C4-2B (cell line): ENCODE measurements around the gene TESK2.

Source experiments
- CTCF ChIP-seq: fragments of 450-650 bp; conservative IDR thresholded peaks from 2 replicates; pipeline ENCODE4 v1.5.1; 2017; ENCODE audit warnings: mild to moderate bottlenecking
- ZFX ChIP-seq: fragments of 450-650 bp; IDR thresholded peaks from 2 replicates; pipeline ENCODE4 v1.6.1; 2017

DNA sequence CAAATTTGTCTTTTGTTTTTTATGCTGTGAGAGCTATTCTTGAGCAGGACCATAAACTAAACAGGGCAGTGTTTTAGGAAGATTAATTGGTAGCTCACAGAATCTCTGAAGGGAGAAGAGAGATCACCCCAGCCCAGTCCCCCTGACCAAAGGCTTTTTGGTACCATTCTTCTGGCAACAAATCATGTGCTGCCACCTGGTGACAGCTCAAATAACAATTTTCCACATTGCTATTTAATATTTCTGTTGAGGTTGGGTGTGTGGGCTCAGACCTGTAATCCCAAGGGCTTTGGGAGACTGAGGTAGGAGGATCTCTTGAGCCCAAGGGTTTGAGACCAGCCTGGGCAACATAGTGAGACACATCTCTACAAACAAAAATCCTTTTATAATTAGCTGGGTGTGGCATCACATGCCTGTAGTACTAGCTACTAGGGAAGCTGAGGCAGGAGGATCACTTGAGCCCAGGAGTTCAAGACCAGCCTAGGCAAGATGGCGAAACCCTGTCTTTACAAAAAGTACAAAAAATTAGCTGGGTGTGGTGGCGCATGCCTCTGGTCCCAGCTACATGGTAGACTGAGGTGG, 2.2 kb upstream of the TESK2 start:
- peak; percentile 82 for TF ChIP-seq CTCF
- no peak for TF ChIP-seq ZFX
